NT2/D1 (cell line): ENCODE measurements around the gene CCT5.

Experiments
- SUZ12 ChIP-seq: IDR thresholded peaks from 2 replicates; pipeline ENCODE4 v1.6.1; 2011; ENCODE audit not compliant: insufficient read length, insufficient read depth; ENCODE audit errors: extremely low read depth
- YY1 ChIP-seq: IDR thresholded peaks from 2 replicates; pipeline ENCODE4 v1.6.1; 2011; ENCODE audit not compliant: insufficient read length, insufficient read depth
- ZNF274 ChIP-seq: IDR thresholded peaks from 2 replicates; pipeline ENCODE4 v1.6.1; 2011; ENCODE audit warnings: mild to moderate bottlenecking, low read depth, low read length

DNA sequence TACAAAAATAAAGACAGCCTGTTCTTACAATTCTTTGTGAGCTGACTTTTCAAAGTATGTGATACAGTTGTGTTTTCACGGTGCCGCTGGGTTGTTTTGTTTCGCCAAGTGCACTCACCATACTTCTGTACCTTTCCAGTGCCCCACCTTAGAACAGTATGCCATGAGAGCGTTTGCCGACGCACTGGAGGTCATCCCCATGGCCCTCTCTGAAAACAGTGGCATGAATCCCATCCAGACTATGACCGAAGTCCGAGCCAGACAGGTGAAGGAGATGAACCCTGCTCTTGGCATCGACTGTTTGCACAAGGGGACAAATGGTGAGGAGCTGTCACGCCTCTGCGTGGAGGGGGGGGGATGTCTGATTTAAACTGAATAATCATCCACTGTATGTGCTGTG, 12.9 kb downstream of the CCT5 start:
- TF ChIP-seq YY1 (no peak), ZNF274 (no peak), SUZ12 (no peak)
